Osteoblast (primary cell): Measurements from ENCODE around the gene ATRNL1. TPM values are rescaled to one million over a fixed set of nuclear protein-coding genes. Genes with fewer than 3 reads are reported as not detected.

ENCODE experiments used
- DNase-seq: peaks from one replicate; pipeline ENCODE4 v3.0.0; 2011; ENCODE audit warnings: low spot score, mixed read lengths; ENCODE audit not compliant: insufficient read length; ENCODE audit errors: missing footprints
- H2AFZ ChIP-seq: 2 replicates; pipeline ENCODE4 v1.6.0; 2011; ENCODE audit warnings: mild to moderate bottlenecking, low read length
- H3K27ac ChIP-seq: 2 replicates; pipeline ENCODE4 v1.5.1; 2011; ENCODE audit warnings: mild to moderate bottlenecking, low read depth, low read length, moderate library complexity
- H3K27me3 ChIP-seq: 2 replicates; pipeline ENCODE4 v1.6.0; 2012; ENCODE audit warnings: mild to moderate bottlenecking, control low read depth, inconsistent platforms, low read length, moderate library complexity; ENCODE audit not compliant: insufficient read depth
- H3K36me3 ChIP-seq: 2 replicates; pipeline ENCODE4 v1.5.1; 2011; ENCODE audit warnings: mild to moderate bottlenecking, low read length, control low read depth, moderate library complexity; ENCODE audit not compliant: insufficient read depth
- H3K4me1 ChIP-seq: 2 replicates; pipeline ENCODE4 v1.5.1; 2011; ENCODE audit warnings: mild to moderate bottlenecking, low read length, control low read depth, moderate library complexity; ENCODE audit not compliant: insufficient read depth
- H3K4me2 ChIP-seq: 2 replicates; pipeline ENCODE4 v1.6.0; 2011; ENCODE audit warnings: mild to moderate bottlenecking, low read length; ENCODE audit not compliant: insufficient read depth
- H3K4me3 ChIP-seq: fragments of 200-600 bp; sonication (generic); 3 replicates; pipeline ENCODE4 v1.5.1; 2012; ENCODE audit warnings: mild to moderate bottlenecking, low read length, inconsistent platforms; ENCODE audit not compliant: insufficient read depth
- H3K79me2 ChIP-seq: 2 replicates; pipeline ENCODE4 v1.6.0; 2012; ENCODE audit warnings: mild to moderate bottlenecking, low read length, control low read depth, inconsistent platforms; ENCODE audit not compliant: insufficient read depth
- H3K9me3 ChIP-seq: 2 replicates; pipeline ENCODE4 v1.5.1; 2011; ENCODE audit warnings: low read depth, low read length, control low read depth
- H4K20me1 ChIP-seq: 2 replicates; pipeline ENCODE4 v1.6.0; 2012; ENCODE audit warnings: mild to moderate bottlenecking, low read length, control low read depth; ENCODE audit not compliant: insufficient read depth
- CTCF ChIP-seq: IDR thresholded peaks from 2 replicates; pipeline ENCODE4 v1.5.1; 2011; ENCODE audit warnings: mild to moderate bottlenecking, low read depth, low read length, moderate library complexity; ENCODE audit errors: extremely low read depth
- total RNA-seq: library from RNA; depleted of rRNA; stranded (reverse); fragments of >200 nt; gene quantifications from 2 replicates; pipeline ENCODE4 v1.2.3, GENCODE V29; 2012

Gene ATRNL1
- total RNA-seq, 1 donor, result 1.4 TPM

GRCh38 chr10:115050375-115051010, 42.7 kb upstream of the ATRNL1 start:
- DNase-seq, result no peak
- H3K27me3 ChIP-seq, result no peaks in the 10 kb centered on the region
- H3K4me2 ChIP-seq, result no peak overlapping the region
- H3K36me3 ChIP-seq, result no peaks in the 10 kb centered on the region
- TF ChIP-seq CTCF, result no peak
- H3K27ac ChIP-seq, result no peak overlapping the region
- H3K79me2 ChIP-seq, result no peaks in the 10 kb centered on the region
- H3K4me3 ChIP-seq, result no peak overlapping the region
- no peak overlapping the region for H2AFZ ChIP-seq
- peaks cover 3% of the 10 kb centered on the region for H3K4me1 ChIP-seq
- no peaks in the 10 kb centered on the region for H3K9me3 ChIP-seq
- H4K20me1 ChIP-seq, result no peaks in the 10 kb centered on the region

- Histone ChIP-seq H3K27ac (no peak overlapping the region), H4K20me1 (no peaks in the 10 kb centered on the region), H3K4me2 (no peak overlapping the region), H3K27me3 (no peaks in the 10 kb centered on the region), H3K79me2 (no peaks in the 10 kb centered on the region), H2AFZ (no peak overlapping the region), H3K36me3 (no peaks in the 10 kb centered on the region), H3K4me1 (peaks cover 3% of the 10 kb centered on the region), H3K9me3 (no peaks in the 10 kb centered on the region), H3K4me3 (no peak overlapping the region)
- no peak for TF ChIP-seq CTCF
- DNase-seq, result no peak
Measured at GRCh38 chr10:115051216-115051615, 41.9 kb upstream of the ATRNL1 start.

- Histone ChIP-seq H4K20me1 (no peaks in the 10 kb centered on the region), H3K9me3 (no peaks in the 10 kb centered on the region), H3K79me2 (no peaks in the 10 kb centered on the region), H3K27me3 (no peaks in the 10 kb centered on the region), H3K36me3 (no peaks in the 10 kb centered on the region), H3K4me2 (no peak overlapping the region), H2AFZ (no peak overlapping the region), H3K27ac (no peak overlapping the region), H3K4me1 (peaks cover 3% of the 10 kb centered on the region), H3K4me3 (no peak overlapping the region)
- TF ChIP-seq CTCF, result no peak
- no peak for DNase-seq
Measured at GRCh38 chr10:115052226-115052625, 40.9 kb upstream of the ATRNL1 start.

GRCh38 chr10:115052728-115053127, 40.4 kb upstream of the ATRNL1 start:
- no peak overlapping the region for H3K4me3 ChIP-seq
- H3K9me3 ChIP-seq, result no peaks in the 10 kb centered on the region
- TF ChIP-seq CTCF, result no peak
- no peaks in the 10 kb centered on the region for H4K20me1 ChIP-seq
- H3K79me2 ChIP-seq, result no peaks in the 10 kb centered on the region
- no peaks in the 10 kb centered on the region for H3K27me3 ChIP-seq
- DNase-seq, result no peak
- H2AFZ ChIP-seq, result no peak overlapping the region
- peaks cover 3% of the 10 kb centered on the region for H3K4me1 ChIP-seq
- no peak overlapping the region for H3K4me2 ChIP-seq
- H3K36me3 ChIP-seq, result no peaks in the 10 kb centered on the region
- no peak overlapping the region for H3K27ac ChIP-seq
